ENCODE results near the gene CNOT11.
"Not testable (repeated sequence)": the region's sequence is repeated elsewhere in the genome, so short reads cannot be mapped to it uniquely, and the experiment has no call there.

CNOT11 gene

DNA sequence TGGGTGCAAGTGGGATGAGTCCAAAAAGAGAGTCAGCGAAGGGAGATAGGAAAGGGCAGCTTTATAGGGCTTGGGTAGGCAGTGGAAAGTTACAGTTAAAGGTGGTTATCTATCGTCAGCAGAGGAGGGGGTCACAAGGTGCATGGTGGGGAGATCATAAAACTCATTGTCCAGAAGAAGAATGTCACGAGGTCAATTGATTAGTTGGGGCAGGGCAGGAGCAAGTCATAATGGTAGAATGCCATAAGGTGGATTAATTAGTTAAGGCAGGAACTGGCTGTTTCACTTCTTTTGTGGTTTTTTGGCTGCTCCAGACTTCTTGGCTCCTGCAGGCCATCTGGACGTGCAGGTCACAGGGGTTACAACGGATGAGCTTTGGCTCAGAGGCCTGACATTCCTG is 3.9 kb upstream of the CNOT11 start:
- DNase-seq: not testable (repeated sequence)

DNA sequence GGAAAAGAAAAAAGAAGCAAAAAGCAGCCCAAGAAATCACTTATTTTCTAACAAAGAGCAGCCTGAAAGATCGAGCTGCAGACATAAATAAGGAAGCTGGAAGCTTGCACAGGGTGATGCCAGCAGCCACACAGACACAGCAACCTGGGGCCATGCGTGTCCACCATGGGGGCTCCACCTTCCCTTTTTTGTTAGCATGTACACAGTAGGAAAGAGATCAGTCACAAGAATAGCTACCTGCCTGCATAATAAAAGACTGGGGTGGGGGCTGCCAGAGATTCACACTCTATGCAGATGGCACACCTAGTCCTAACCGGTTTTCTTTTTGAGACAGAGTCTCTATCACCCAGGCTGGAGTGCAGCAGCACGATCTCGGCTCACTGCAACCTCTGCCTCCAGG is 2.9 kb upstream of the CNOT11 start:
- DNase-seq: no peak

GRCh38 chr2:101251246-101251781 is 1.4 kb upstream of the CNOT11 start:
- not testable (repeated sequence) for DNase-seq

GRCh38 chr2:101251844-101252407 is 760 bp upstream of the CNOT11 start:
- peak; percentile 61 for DNase-seq

DNA sequence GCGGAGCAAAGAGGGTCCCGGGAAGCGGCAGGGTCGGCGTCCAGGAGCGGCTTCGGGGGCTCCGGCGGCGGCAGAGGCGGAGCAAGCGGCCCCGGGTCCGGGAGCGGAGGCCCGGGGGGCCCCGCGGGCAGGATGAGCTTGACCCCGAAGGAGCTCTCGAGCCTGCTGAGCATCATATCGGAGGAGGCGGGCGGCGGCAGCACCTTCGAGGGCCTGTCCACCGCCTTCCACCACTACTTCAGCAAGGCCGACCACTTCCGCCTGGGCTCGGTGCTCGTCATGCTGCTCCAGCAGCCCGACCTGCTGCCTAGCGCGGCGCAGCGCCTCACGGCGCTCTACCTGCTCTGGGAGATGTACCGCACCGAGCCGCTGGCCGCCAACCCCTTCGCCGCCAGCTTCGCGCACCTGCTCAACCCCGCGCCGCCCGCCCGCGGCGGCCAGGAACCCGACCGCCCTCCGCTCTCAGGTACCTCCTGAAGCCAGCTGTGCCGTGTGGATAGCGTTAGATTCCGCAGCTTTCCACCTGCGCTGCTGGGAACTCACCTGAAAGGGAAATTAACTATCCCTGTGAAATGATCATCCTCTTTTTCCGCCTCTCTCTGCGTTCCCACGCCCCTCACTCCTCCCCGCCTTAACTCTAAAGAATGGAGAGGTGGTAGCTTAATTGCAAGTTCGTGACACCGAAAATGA is 472 bp downstream of the CNOT11 start:
- DNase-seq: peak; percentile 83

GRCh38 chr2:101253703-101254450 is 1.2 kb downstream of the CNOT11 start:
- peak; percentile 36 for DNase-seq

GRCh38 chr2:101255501-101255900 is 2.8 kb downstream of the CNOT11 start:
- no peak for DNase-seq

GRCh38 chr2:101256316-101256715 is 3.6 kb downstream of the CNOT11 start:
- no peak for DNase-seq

- DNase-seq: no peak
Measured at GRCh38 chr2:101258804-101259203, 6.1 kb downstream of the CNOT11 start.

DNA sequence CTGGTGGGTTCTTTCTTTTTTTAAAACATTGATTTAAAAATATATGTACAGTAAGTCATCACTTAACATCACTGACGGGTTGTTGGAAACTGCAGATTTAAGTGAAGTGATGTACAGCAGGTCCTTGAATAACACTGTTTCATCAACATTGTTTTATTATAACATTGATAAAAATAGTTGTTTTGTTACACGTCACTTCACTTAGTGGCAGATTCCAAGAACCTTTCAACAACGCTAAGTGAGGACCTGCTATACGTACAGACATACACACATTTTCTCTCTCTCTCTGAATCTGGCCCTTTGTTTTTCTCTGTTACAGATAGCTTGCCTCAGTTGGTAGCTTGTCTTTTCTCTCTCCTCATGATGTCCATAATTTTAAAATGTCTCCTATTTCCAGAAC is 9.5 kb downstream of the CNOT11 start:
- no peak for DNase-seq

DNA sequence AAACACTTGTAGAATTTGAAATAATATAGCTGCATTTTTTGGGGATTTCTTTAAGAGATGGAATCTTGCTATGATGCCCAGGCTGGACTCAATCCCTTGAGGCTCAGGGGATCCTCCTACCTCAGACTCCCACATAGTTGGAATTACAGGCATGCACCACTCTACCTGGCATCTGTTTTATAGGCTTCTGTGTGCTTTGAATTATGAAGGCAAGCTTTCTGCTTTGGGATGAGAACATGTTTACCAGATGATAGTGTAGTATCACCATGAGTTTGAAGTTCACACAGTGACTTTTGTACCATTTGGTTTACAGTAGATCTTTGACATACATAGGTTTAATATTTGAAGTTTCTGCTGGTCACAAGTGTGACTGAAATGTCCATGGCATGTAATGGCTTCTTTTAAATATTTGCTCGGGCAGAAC is 10.7 kb downstream of the CNOT11 start:
- no peak for DNase-seq

GRCh38 chr2:101264360-101264939 is 11.8 kb downstream of the CNOT11 start:
- no peak for DNase-seq

GRCh38 chr2:101265893-101266499 is 13.3 kb downstream of the CNOT11 start:
- no peak for DNase-seq

DNA sequence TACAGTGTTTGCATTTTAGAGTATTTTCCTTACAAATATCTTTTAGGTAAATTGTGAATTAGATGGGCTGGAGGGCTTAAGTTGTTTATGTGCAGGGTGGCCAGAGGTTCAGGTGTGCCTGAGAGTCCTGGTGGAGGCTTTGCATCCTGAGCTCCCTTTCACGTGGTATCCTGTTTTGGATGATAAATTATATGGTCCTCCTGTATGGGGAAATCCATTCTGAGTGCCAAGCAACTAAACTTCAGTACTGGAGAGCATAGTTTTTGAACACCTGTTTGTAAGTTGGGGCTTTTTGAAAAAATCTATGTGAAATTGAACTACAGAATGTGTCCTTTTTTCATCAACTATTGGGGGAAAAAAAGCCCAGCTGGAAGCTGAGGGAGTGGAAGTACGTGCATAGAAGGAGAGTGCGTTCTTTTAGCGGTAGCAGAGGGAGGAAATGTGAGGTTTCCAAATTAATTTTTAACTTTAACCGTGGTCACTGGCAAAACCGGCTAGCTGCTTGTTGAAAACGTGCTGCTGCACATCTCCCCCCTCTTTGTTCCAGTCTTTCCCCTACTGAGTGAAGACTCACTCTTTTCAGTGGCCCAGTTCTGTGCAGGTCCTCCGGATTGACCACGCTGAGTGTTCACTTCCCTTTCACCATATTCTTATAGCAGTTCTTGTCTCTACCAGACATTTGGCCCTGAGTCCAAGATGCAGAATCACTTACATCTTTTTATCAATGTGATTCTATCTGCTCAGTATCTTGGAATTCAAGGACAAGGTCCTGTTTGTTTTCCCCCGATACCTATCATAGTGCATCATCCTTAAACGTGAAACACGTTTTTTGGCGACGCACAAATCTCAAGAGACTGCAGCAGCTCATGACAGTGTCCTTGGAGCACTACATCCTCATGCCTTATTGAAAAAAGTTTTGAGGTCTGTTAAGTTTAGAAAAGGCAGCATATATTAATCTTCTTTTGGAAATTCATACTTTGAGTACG is 15.3 kb downstream of the CNOT11 start:
- DNase-seq: no peak

GRCh38 chr2:101270700-101271259 is 18.1 kb downstream of the CNOT11 start:
- DNase-seq: no peak

- peak; percentile 18 for DNase-seq
Measured at GRCh38 chr2:101272045-101272784, 19.5 kb downstream of the CNOT11 start.

DNA sequence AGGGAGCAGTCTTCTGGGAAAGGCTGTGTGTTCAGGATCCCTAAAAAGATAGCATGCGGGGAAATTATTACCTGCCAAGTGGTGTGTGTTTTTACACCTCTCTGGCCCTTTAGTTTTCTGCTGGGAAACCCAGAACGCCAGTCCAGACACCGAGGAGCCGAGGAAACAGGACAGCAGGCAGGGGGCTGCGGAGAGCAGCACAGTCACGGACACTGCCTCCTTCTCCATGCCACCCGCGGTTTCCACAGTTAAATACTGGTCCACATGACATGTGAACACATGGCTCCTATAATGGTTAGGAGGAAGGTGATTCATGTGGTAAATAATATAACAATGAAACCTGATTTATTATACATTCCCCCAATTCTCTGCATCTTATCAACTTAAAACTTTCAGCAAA is 20.4 kb downstream of the CNOT11 start:
- DNase-seq: no peak

DNA sequence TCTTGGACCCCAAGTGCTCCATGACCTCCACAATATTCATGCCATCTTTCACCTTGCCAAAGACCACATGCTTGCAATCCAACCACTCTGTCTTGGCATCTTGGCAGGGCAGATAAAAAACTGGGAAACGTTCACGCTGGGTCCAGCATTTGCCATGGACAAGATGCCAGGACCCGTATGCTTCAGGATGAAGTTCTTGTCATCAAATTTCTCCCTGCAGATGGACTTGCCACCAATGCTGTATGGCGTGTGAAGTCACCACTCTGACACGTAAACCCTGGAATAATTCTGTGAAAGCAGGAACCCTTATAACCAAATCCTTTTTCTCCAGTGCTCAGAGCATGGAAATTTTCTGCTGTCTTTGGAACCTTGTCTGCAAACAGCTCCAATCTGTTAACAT is 21.5 kb downstream of the CNOT11 start:
- no peak for DNase-seq

DNA sequence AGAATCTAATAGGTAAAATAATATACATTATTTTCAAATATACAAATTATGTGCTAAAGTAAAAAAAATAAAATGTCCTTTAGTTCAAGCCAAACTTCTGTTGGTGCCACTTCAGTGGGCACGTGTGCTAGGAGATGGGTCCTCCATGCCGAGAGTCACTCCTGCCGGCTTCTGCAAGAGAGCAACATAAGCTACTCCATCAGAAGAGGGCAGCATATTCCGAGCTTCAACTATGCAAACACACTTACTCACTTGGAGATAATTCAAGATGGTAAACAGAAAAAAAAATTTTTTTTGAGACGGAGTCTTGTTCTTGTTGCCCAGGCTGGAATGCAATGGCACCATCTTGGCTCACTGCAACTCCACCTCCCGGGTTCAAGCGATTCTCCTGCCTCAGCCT is 24.4 kb downstream of the CNOT11 start:
- no peak for DNase-seq

DNA sequence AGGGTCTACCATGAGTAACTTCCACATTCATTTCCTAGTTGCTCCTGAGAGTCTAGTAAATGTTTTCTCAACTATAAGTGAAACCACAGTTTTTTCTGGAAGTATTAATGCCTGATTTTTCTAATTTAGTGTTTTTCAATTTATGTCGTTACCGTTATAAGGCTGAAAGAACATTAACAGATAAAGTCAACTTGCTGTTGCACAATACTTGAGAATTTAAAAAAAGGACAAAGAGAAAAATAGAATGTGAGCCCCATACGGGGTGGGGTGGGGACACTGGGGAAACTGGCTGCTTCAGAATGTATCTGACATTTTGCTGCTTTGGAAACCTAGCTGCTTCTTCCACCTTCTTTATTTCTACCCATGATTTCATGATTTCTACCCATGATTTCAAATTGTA is 26.2 kb downstream of the CNOT11 start:
- DNase-seq: no peak

GRCh38 chr2:101281482-101281881 is 28.8 kb downstream of the CNOT11 start:
- no peak for DNase-seq

All from CD4-positive, alpha-beta T cell treated with Interleukin-10 for 1 hour (primary cell).